Caki2 (cell line): ENCODE results near the gene BMERB1. TPM values are rescaled to one million over a fixed set of nuclear protein-coding genes. Genes with fewer than 3 reads are reported as not detected.
"Not testable (repeated sequence)": the region's sequence is repeated elsewhere in the genome, so short reads cannot be mapped to it uniquely, and the experiment has no call there.

Experiments
- DNase-seq: peaks from one replicate; pipeline ENCODE4 v3.0.0-alpha.2; 2015; ENCODE audit warnings: low read depth
- in situ Hi-C: cut with HindIII; loops from 2 replicates; pipeline ENCODE4 v1.10.0; 2016; ENCODE audit warnings: low sequenced_read_pairs, low pct_unique_long_range_greater_than_20kb, mixed read lengths
- total RNA-seq: library from RNA; depleted of rRNA; stranded (reverse); fragments of >200 nt; shearing (Covaris generic); gene quantifications from 2 replicates; pipeline ENCODE4 v1.2.3, GENCODE V29; 2014; ENCODE audit warnings: low replicate concordance

BMERB1 gene
- total RNA-seq, 1 experiment from 2014 or later, result 68.5 TPM

GRCh38 chr16:15559176-15559575, 124.8 kb downstream of the BMERB1 start:
- no peak for DNase-seq
- in situ Hi-C loops, result no loop called here

DNA sequence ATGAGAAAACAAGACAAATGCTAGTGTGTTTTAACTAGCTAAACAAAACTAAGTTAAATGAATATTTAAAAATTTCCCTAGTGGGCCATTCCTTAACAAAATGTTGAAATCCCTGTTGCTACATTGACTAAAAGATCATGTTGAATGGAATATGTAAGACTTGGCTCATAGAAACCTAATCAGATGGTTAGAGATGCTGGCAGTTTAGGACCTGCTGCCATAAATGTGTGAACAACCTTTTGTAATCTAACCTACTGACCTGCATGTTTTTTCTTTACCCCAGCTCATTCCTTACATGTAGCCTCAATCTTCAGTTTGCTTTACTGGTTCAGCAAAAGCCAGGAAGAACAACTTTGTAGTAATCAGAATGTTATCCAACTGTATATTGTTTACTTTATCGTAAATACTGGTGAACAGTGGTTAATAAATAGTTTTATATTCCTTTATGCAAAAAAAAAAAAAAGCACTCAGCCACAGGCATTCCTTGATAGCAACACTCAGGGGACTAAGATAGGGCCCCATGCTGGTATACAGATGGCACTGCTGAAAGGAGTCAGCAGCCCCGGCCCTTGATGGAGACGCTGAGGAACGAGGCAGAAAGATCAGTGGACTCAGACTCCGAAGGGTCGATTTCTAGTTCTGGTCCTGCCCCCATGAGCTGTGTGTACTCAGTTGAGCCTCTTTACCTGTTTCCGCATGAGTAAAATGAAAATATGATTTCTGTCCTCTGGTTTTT, 130.4 kb downstream of the BMERB1 start:
- in situ Hi-C loops, result no loop called here
- DNase-seq, result no peak

DNA sequence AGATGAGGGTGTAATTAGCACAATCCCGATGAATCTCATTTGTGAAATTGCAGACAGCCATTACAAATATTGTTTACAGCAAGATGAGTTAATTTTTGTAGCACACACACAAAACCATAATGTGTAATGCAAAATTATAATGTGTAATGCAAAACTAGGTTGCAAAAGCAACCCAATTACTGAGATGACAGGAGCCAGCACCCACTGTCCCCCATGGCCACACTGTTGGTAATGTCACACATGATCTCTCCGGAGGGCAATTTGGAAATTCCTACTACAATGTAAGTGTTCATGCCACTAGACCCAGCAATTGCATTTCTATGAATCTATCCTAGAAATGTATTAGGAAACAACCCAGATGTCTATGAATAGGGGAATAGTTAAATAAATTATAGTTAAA, 131.7 kb downstream of the BMERB1 start:
- no peak for DNase-seq
- in situ Hi-C loops, result no loop called here

GRCh38 chr16:15567823-15568222, 133.4 kb downstream of the BMERB1 start:
- in situ Hi-C loops, result no loop called here
- no peak for DNase-seq

- in situ Hi-C loops, DNase-seq: not testable (repeated sequence)
These were observed 136.3 kb downstream of the BMERB1 start for GRCh38 chr16:15570666-15571065.

GRCh38 chr16:15571557-15571956, 137.2 kb downstream of the BMERB1 start:
- in situ Hi-C loops, result no loop called here
- no peak for DNase-seq

DNA sequence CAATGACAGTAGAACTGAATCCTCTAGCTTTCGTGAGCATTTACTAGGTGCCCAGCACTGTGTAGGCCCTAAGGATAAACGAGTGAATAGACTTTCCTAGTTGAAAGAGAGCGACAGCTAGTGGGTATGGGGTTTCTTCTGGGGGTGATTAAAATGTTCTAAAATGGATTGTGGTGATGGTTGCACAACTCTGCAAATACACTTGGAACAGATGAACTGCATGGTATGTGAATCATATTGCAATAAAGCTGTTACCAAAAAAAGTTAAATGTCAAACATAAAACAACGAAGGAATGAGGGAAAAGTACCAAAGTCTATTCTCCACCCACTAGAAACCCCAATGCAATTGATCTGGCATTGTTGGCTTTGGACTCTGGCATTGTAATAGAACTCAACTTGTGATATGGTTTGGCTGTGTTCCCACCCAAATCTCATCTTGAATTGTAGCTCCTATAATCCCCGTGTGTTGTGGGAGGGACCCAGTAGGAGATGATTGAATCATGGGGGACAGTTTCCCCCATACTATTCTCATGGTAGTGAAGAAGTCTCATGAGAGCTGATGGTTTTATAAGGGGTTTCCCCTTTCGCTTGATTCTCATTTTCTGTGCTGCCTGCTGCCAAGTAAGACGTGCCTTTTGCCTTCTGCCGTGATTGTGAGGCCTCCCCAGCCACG, 138.1 kb downstream of the BMERB1 start:
- in situ Hi-C loops, result no loop called here
- no peak for DNase-seq

GRCh38 chr16:15573274-15573895, 139.0 kb downstream of the BMERB1 start:
- in situ Hi-C loops, result no loop called here
- DNase-seq, result peak; percentile 42

- in situ Hi-C loops, DNase-seq: not testable (repeated sequence)
These were observed 139.7 kb downstream of the BMERB1 start for GRCh38 chr16:15573896-15574613.

DNA sequence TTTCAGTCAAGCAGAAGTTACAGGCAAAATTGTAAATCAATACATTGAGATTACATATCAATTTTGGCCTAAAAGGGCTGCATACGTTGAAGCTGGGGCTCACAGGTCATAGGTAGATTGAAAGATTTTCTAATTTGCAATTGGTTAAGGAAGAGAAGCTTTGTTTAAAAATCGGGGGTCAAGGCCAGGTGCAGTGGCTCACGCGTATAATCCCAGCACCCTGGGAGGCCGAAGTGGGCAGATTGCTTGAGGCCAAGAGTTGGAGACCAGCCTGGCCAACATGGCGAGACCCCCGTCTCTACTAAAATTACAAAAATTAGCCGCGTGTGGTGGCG, 140.2 kb downstream of the BMERB1 start:
- in situ Hi-C loops, result no loop called here
- DNase-seq, result no peak

DNA sequence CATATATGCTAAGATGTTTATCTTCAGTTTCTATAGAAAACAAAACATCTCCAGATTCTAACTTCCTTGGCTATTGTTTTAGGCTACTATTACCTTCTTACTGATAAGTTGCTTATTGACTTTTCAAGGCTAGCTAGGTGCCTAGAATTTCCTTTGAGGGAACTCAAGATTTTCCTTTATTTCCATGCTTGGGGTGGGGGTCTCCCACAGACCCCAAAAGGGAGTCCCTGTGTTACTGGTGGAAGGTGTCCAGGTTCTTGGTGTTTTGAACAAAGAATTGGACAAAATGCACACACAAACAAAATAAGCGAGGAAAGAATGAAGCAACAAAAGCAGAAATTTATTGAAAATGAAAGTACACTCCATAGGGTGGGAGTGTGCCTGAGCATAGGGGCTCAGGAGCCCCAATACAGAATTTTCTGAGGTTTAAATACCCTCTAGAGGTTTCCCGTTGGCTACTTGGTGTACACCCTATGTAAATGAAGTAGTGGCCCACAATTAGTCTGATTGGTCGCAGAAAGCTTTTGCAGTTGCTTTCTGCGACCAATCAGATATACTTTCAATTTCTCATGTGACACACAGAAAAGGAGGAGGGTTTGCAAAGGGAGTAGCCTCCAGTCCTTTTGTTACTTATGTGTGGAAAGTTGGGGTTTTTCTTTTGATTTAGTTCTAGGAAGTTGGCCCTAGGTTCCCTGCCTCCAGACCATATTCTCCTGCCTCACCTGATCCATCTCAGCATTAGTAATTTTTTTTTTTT, 141.1 kb downstream of the BMERB1 start:
- in situ Hi-C loops, result no loop called here
- DNase-seq, result peak; percentile 42

DNA sequence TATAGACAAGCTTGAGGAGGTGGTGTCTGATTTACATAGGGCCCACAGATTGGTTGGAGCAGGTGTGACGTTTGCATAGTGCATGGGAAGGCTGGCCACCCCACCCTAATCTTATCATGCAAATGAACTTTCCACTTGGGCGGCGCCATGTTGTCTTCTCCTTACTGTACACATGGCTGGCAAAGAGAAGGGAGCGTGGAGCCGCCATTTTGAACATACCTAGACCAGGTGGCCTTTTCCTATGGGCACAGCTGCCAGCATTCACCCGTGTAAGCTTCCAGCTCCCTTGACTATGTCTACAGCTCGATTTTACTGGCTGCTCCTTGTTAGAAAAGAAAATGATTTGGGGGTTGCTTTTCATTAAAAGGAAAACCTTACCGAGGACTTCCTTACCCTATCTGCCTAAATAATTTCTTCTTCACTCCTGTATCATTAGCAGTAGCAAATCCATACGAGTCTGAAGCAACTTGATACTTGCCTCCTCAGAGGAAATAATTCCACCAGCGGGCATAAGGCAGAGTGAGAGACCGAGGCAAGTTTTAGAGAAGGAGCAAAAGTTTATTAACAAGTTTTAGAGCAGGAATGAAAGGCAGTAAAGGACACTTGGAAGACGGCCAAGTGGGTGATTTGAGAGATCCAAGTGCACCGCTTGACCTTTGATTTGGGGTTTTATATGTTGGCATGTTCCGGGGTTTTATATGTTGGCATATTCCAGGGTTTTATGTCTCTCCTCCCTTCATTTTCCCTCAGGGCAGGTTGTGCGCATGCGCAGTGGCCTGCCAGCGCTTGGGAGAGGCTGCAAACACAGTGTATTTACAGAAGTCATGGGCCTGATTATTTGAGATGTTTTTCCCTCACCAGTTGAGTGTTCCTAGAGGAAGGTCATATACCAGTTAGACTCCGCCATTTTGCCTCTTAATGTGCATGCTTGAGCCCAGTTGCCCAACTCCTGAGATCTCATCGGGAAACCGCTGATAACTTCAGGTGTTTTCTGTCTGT, 142.9 kb downstream of the BMERB1 start:
- peak; percentile 80 for DNase-seq
- in situ Hi-C loops, result no loop called here

DNA sequence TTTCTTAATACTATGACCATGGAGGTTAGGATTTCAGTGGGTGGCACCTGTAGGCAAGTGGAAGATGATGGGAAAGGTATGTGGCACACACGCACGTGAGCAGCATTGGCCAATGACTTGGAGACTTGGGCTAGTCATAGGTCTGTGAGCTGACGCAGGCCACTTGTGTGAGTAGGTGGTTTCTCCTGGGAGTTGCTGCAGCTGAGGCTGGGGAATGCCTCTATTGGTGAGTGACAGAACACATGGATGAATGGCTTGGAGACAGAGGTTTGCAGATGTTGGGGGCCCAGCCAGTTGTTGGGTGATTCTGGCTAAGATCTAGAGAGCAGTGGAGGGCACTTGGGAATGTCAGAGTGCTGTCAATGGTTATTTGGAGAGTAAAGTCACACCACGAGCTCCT, 144.4 kb downstream of the BMERB1 start:
- in situ Hi-C loops, result no loop called here
- no peak for DNase-seq

DNA sequence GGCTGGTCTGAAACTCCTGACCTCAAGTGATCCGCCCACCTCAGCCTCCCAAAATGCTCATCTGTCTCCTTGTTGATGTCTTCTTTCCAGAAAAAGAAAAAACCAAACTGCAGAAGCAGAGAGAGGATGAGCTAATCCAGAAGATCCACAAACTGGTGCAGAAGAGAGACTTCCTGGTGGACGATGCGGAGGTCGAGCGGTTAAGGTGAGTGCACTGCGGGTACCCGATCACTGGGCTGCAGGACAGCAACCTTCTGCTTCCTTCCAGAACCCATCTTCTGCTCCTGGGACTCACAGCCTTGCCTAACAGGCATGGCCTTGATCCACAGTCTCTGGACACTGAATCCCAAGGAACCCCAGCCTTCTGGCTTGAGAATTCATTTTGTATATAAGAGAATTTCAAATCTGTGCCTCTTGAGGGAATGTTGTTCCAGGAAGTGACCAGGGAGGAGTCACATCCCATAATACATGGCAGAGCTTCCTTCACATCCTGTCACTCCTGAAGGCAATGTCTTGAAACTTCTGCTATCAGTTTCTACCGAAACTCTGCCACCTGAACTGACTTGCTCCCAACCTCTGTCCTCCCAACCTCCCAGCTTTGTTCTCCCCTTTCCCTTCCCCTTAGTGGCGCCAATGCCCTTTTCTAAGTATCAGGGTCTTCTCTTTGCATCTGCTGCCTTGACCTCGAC, 146.9 kb downstream of the BMERB1 start:
- in situ Hi-C loops, result no loop called here
- no peak for DNase-seq

DNA sequence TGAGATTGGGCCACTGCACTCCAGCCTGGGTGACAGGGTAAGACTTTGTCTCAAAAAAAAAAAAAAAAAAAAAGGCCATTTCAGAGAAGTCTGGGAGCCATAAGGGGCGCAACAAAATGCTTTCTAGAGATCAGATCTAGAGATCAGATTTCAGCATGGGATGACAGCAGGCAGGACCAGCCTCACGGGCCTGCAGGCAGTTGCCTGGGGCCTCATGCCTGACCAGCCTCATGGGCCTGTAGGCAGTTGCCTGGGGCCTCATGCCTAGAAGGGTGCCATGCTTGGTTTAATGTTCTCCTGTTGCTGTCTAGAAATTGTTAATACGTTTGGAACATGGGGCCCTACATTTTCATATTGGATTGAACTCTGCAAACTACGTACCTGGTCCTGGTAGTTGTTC, 149.1 kb downstream of the BMERB1 start:
- DNase-seq, result no peak
- in situ Hi-C loops, result no loop called here

- no peak for DNase-seq
- in situ Hi-C loops, result no loop called here
These were observed 151.6 kb downstream of the BMERB1 start for GRCh38 chr16:15585956-15586355.

DNA sequence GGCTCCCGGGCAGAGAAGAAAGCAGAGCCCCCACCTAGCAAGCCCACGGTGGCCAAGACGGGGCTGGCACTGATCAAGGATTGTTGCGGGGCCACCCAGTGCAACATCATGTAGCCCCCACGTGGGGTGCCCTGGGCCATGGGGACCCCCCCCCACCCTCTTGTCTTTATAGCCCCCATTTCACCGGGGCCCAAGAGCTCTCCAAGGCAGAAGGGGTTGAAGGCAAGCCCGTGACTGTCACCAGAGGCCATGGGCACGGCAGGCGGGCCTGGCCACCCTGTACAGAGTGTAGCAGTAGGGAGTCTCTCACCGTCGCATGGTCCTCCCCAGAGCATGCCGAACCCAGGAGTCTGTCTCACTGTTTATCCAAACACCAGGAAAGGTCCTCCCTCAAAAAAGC, 152.3 kb downstream of the BMERB1 start:
- in situ Hi-C loops, result no loop called here
- no peak for DNase-seq
